HepG2 (cell line): ENCODE results near the gene CNIH3.

ENCODE experiments used
- PITX1 ChIP-seq: sonication (generic); formaldehyde crosslinking; IDR thresholded peaks from 2 replicates; pipeline ENCODE4 v1.5.1; 2020; ENCODE audit warnings: mild to moderate bottlenecking, missing genetic modification reagents
- ZBTB1 ChIP-seq: sonication (generic); formaldehyde crosslinking; IDR thresholded peaks from 2 replicates; pipeline ENCODE4 v1.4.0; 2020; ENCODE audit warnings: missing genetic modification reagents, borderline replicate concordance

GRCh38 chr1:224783006-224783651, 167.0 kb downstream of the CNIH3 start:
- TF ChIP-seq PITX1 (no peak), ZBTB1 (CRISPR knock-in tag) (no peak)
